HK-2 (cell line): Measurements from ENCODE around the gene LGALS1.
"Not testable (repeated sequence)": the region's sequence is repeated elsewhere in the genome, so short reads cannot be mapped to it uniquely, and the experiment has no call there.

Source experiments
- DNase-seq: peaks from one replicate; pipeline ENCODE4 v3.0.0-alpha.2; 2018; ENCODE audit not compliant: unreplicated experiment

The LGALS1 gene

GRCh38 chr22:37639070-37639760 is 36.2 kb upstream of the LGALS1 start, which contains the start of gene SH3BP1:
SH3BP1 (plus strand) TSS chr22:37639669; CDS start chr22:37639788, 119 bp downstream.
- DNase-seq: no peak

GRCh38 chr22:37639771-37640590 is 35.5 kb upstream of the LGALS1 start:
- no peak for DNase-seq

GRCh38 chr22:37640591-37641560 is 34.6 kb upstream of the LGALS1 start:
- no peak for DNase-seq

GRCh38 chr22:37641561-37641949 is 33.9 kb upstream of the LGALS1 start:
- DNase-seq: no peak

- peak; percentile 77 for DNase-seq
These were observed 32.1 kb upstream of the LGALS1 start for GRCh38 chr22:37643225-37643847.

- no peak for DNase-seq
These were observed 28.1 kb upstream of the LGALS1 start for GRCh38 chr22:37647317-37647716.

- no peak for DNase-seq
These were observed 27.5 kb upstream of the LGALS1 start for GRCh38 chr22:37647928-37648327.

GRCh38 chr22:37650463-37651136 is 24.8 kb upstream of the LGALS1 start:
- DNase-seq: no peak

GRCh38 chr22:37654563-37655251 is 20.7 kb upstream of the LGALS1 start:
- DNase-seq: no peak

- no peak for DNase-seq
These were observed 20.2 kb upstream of the LGALS1 start for GRCh38 chr22:37655252-37655563.

GRCh38 chr22:37656583-37656982 is 18.9 kb upstream of the LGALS1 start:
- DNase-seq: not testable (repeated sequence)

GRCh38 chr22:37657590-37658132 is 17.8 kb upstream of the LGALS1 start:
- DNase-seq: peak; percentile 41

- peak; percentile 97 for DNase-seq
These were observed 17.0 kb upstream of the LGALS1 start, which contains the start of gene PDXP for GRCh38 chr22:37658133-37659065. PDXP (plus strand) TSS chr22:37658723; CDS start chr22:37658783, 60 bp downstream.

GRCh38 chr22:37659066-37659896 is 16.2 kb upstream of the LGALS1 start:
- DNase-seq: no peak

- no peak for DNase-seq
These were observed 15.3 kb upstream of the LGALS1 start for GRCh38 chr22:37659897-37660708.

GRCh38 chr22:37660709-37661045 is 14.8 kb upstream of the LGALS1 start:
- DNase-seq: no peak
